NCI-H345 treated with DMSO at 0.1 percent for 48 hours (cell line): ENCODE results near the gene ELAPOR1.

Experiments
- DNase-seq: peaks from one replicate; lab custom pipeline; 2025; ENCODE audit not compliant: unreplicated experiment; lab: John Stamatoyannopoulos, UW

Gene ELAPOR1

GRCh38 chr1:109096120-109096519 is 17.8 kb upstream of the ELAPOR1 start:
- DNase-seq, result no peak

GRCh38 chr1:109099938-109100773 is 13.8 kb upstream of the ELAPOR1 start:
- DNase-seq, result peak; percentile 90

- DNase-seq, result no peak
Observed at GRCh38 chr1:109104364-109105151, 9.4 kb upstream of the ELAPOR1 start.

DNA sequence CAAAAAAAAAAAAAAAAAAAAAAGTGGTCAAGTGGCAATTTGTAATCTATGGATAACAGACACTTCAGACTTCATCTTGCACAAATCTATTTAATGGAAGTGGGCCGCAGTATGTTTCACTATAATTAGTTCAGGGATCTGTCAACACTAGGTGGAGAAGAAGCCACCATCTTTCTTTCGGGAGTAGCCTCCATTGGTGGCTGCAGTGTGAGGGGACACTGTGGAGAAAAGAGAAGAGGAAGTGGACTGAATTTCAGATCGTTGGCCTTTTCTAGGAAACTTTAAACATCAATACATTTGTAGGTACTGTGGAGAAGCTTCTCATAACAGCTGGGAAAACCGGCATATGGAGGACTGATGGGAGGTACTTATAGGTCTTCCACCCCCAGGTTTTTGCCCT is 8.0 kb upstream of the ELAPOR1 start:
- DNase-seq, result no peak

- DNase-seq, result no peak
Observed at GRCh38 chr1:109107785-109108184, 6.1 kb upstream of the ELAPOR1 start.

DNA sequence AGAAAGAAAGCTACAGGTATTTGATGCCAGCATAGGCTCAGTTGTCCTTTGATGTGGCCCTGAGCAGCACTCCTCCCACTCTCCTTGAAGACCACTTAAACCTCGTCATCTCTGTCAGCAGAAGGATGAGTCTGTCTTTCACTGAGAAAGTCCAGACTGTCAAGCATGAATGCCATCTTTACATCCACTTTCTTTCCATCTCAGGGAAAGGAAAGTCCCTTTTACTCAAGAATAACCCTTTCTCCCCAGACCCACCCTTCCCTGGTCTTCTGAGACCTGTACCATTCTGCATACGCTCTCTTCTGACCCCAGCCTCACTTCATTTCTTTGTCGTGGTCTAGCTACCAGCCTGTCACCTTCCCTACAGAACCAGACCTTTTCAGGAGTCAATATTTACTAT is 4.0 kb upstream of the ELAPOR1 start:
- no peak for DNase-seq

GRCh38 chr1:109111386-109112055 is 2.4 kb upstream of the ELAPOR1 start:
- no peak for DNase-seq

DNA sequence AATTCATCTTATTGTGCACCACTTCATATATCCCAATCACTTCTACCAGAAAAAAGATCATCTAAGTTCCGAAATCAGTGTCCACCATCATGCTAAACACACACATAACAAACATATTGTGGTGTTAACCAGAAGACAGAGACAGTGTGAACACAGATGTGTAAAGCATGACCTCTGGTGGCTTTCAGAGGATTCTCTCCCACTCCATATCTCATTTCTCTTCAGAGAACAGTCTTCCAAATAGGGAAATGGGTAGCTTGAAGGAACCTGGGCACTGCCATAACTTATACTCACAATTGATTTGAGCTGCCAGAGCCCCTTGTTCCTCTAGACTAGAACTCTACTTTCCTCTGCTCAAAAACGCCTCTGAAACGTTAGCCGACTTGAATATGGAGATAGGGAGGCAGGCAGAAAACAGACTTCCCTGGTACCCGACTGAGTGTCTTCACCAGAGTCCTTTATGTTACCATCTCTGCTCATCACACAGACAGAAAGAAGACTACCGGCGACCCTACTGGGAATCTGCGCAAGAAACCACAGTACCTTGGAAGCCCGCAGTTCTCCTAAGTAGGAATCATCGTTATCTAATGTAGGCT is 1.8 kb upstream of the ELAPOR1 start:
- DNase-seq, result no peak

DNA sequence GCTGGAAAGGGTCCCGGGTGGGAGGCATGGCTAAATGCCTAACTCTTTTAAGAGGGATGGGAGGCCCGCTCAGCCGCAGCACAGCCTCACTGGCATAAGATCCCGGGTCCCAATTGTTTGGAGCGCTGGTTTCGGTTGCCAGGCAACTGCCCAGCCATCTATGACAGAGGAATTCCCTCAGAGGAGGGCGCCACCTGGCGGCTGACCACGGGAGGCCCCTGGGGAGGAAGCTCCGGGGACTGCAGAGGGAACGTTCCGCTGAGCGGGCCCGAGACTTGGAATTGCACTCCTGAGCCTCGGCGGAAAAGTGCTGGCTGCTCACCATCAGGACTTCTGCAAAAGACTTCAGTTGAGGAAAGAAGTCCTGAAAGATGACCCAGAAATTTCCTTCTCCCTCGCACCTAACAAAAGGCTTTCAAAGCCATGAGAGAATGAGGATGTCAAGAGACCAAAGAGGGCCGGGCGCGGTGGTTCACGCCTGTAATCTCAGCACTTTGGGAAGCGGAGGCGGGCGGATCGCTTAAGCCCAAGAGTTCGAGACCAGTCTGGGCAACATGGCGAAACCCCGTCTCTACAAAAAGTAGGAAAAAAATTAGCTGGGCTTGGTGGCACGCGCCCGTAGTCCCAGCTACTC is 1.1 kb upstream of the ELAPOR1 start:
- DNase-seq, result peak; percentile 93

- DNase-seq, result peak; percentile 44
Observed at GRCh38 chr1:109114342-109114674, 393 bp downstream of the ELAPOR1 start.

DNA sequence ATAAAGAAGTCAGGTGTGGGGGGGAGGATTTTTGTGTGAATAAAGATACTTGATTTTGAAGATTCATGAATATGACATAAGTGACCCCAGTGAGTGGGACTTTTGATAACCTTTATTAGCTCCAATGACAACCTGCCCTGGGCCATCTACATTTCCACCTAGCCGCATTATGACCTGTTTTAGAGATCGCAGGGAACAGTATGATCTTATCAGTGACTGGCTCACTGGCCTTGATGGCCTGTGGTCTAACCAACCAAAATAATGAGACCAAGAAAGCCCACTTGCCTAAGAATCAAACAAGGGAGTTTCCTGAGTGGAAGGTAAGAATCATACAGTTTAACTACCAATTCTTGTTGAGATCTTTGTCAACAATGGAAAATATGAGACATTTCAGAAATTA is 1.8 kb downstream of the ELAPOR1 start:
- DNase-seq, result no peak

- DNase-seq, result peak; percentile 70
Observed at GRCh38 chr1:109116286-109116685, 2.4 kb downstream of the ELAPOR1 start.

DNA sequence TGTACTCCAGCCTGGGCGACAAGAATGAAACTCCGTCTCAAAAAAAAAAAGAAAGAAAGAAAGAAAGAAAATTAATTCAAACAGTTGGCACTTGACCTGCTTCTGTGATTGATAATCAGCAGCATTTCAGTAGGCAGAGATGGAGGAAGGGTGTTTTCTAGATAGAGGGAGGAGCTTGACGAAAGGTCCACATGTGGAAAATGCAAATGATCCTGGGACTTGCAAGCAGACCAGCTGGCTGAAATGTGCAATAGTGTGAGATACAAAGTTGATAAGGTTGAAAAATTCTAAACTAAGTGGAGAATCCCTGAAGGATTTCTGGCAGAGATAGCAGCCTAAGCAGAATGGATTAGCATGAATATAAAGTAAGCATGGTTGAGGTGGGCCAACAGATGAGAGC is 4.2 kb downstream of the ELAPOR1 start:
- DNase-seq, result no peak

- no peak for DNase-seq
Observed at GRCh38 chr1:109120356-109120755, 6.4 kb downstream of the ELAPOR1 start.

GRCh38 chr1:109131059-109131458 is 17.1 kb downstream of the ELAPOR1 start:
- no peak for DNase-seq

DNA sequence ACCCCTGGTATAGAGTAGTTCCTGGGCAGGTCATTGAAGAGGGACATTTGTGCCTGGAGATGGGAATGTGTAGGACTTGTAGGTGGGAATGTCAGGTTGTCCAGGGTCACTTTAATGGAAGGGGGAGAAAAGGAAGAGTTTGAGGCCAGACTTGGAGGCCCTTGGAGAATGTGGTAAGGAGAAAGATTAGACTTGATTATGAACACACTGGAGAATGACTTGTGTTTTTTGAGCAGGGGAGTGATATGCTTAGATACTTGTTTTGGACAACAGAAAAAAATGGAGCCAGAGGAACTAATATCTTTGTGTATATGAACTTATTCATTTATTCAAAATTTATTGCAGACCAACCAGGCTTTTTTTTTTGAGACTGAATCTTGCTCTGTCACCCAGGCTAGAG is 17.9 kb downstream of the ELAPOR1 start:
- DNase-seq, result no peak

DNA sequence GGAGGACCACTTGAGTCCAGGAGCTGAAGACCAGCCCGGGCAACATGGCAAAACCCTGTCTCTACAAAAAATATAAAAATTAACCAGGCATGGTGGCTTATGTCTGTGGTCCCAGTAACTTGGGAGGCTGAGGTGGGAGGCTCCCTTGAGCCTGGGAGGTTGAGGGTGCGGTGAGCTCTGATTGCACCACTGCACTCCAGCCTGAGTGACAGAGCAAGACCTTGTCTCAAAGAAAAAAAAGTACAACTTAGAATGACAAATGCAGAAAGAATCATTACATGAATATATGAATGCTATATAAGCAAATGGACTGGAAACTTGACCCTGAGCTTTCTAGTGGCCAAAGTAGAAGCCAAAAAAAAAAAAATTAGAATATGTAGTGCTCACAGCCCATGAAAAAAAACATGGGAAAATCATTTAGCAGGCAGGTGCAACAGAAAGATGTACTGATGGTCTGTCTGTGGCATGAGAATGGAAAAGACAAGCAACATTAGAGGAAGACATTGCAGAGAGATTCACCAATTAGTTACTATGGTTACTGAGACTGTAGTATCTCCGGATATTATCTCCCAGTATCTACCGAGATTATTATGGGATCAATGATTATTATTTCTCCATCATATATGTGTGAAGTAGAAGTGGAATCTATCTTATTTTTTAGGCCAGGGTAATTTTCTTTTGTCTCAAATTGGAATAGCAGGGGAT is 19.2 kb downstream of the ELAPOR1 start:
- no peak for DNase-seq

DNA sequence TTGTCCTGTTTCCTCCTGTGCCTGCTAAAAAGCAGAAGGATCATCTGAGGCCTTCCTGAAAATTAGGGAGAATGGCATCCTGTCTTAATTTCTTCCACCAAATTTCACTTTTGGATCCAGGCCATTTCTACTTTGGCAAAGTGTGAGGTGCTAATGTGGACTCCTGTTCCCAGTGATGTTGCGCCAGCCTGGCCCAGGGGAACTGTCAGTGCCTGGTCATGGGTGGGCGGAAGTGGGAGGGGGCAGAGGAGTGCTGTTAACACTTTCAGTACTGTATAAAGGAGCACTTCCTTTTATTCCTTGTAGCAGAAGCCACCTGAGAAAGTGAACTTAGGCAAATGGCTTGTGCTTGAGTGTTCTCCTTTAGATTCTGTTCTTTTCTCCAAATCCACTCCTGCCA is 19.9 kb downstream of the ELAPOR1 start:
- DNase-seq, result no peak

DNA sequence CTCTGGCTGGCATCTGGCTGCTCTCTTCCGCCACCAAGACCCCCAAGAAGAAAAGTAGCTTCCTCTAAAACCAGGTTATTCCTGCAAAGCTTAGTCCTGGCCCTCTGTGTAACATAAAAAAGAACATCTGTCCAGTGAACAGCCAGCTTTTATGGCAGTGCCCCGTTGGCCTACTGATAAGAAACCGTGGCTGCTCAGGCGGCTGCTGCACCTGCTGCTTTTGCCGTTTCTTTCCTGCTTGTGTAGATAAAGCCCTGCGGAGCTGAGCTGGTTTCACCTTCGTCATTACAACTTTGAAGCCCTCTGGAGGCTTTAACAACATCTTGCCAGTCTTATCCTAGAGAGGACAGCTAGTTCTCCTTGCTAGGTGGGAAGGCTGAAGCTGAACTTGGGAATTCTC is 20.5 kb downstream of the ELAPOR1 start:
- DNase-seq, result no peak

DNA sequence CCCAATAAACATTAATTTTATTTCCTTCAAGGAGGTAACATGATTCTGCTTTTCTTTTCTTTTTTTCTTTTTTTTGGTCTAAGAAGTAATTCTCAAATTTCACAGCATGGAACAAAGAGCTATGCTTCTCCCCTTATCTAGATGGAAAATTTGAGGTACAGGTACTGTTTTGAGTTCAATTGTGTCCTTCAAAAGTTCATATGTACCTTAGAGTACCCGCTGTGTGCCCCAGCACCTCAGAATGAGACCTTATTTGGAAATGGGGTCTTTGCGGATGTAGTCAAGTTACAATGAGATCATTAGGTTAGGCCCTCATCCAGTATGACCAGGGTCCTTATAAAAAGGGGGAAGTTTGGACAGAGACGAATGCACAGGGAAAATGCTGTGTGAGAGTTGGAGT is 22.0 kb downstream of the ELAPOR1 start:
- DNase-seq, result no peak
